ENCODE measurements around the gene CEP152.
"Not testable (repeated sequence)": the region's sequence is repeated elsewhere in the genome, so short reads cannot be mapped to it uniquely, and the experiment has no call there.

Gene CEP152

DNA sequence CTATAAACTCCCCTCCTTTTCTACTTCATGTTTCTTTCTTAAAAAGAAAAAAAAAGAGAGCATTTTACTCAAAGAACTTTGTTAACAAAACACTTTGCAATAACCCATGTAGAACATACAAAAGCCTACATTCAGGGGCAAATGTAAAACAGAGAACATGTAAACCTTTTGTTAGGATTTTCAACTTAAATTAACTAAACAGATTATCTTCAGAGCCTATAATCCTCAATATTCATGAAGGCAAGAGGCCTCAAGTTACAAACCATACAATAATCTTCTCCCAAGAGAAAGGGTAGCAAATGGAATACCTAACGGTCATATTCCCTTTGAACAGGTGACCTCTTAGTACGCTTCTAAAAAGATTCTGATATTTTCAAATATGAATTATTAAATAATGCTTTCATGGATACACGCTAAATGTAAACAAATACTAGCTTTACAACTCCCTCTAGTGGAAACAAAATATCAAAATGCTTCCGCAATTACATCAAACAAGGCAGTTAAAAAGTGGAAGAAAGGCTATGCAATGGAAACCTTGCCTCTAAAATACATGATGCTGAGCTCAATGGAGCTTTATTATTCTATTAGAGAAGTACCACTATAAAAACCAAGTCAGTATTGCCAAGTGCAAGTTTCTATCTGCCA is 9.9 kb downstream of the CEP152 start:
- no peaks in the 10 kb centered on the region for H3K27me3 ChIP-seq (ENCODE audit: insufficient read depth, low read length)
- peaks cover 15% of the 10 kb centered on the region for H3K36me3 ChIP-seq (ENCODE audit: insufficient read depth, low read length)
- no peaks in the 10 kb centered on the region for H3K4me1 ChIP-seq (ENCODE audit: insufficient read depth, low read length)
- no peak overlapping the region for H3K4me3 ChIP-seq (ENCODE audit: low read length)
- no peaks in the 10 kb centered on the region for H3K9me3 ChIP-seq (ENCODE audit: low read length)
- no peak overlapping the region for H2AFZ ChIP-seq (ENCODE audit: low read depth, low read length)

DNA sequence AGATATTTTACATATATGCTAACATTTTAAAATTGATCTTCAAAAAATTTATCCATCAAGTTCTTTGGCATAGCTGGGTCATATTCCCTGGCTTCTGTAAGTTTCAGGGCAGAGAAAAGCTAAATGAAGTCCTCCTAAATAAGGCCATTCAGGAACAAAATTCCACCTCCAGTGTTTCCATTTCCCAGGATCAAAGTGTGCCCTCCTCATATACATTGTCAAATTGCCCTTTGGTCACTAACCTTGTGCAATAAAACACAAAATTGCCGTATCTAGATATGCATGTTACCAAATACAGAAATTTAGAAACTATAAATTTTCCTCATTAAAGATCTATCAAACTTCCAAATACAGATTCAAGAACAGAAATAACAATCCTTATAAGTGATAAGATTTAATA is 10.6 kb downstream of the CEP152 start:
- H3K4me1 ChIP-seq (ENCODE audit: insufficient read depth, low read length), result no peaks in the 10 kb centered on the region
- peaks cover 18% of the 10 kb centered on the region for H3K36me3 ChIP-seq (ENCODE audit: insufficient read depth, low read length)
- H3K27me3 ChIP-seq (ENCODE audit: insufficient read depth, low read length), result no peaks in the 10 kb centered on the region
- no peaks in the 10 kb centered on the region for H3K9me3 ChIP-seq (ENCODE audit: low read length)
- no peak overlapping the region for H3K4me3 ChIP-seq (ENCODE audit: low read length)
- H2AFZ ChIP-seq (ENCODE audit: low read depth, low read length), result no peak overlapping the region

DNA sequence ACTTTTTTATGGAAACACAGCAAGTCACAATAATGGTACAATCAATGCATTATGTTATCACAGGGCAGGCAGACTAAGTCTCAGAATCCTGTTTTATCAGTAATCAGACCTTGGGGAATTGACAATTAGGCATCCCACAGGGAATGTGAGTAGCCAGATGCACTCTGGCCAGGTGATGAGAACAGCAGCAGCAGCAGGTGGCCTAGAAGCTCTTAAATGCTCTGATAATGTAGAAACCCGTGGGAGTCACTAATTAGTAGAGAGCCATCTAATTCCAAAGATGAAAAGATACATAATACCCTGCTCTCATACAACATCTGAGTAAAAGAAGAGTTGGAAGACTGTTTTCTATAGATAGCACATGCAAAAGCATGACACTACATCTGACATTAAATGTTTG is 12.6 kb downstream of the CEP152 start:
- no peaks in the 10 kb centered on the region for H3K27me3 ChIP-seq (ENCODE audit: insufficient read depth, low read length)
- no peak overlapping the region for H3K4me3 ChIP-seq (ENCODE audit: low read length)
- no peak overlapping the region for H2AFZ ChIP-seq (ENCODE audit: low read depth, low read length)
- no peaks in the 10 kb centered on the region for H3K9me3 ChIP-seq (ENCODE audit: low read length)
- H3K36me3 ChIP-seq (ENCODE audit: insufficient read depth, low read length), result peaks cover 17% of the 10 kb centered on the region
- H3K4me1 ChIP-seq (ENCODE audit: insufficient read depth, low read length), result no peaks in the 10 kb centered on the region

GRCh38 chr15:48796930-48797329 is 13.9 kb downstream of the CEP152 start:
- Histone ChIP-seq H3K27me3 (ENCODE audit: insufficient read depth, low read length) (no peaks in the 10 kb centered on the region), H3K4me3 (ENCODE audit: low read length) (no peak overlapping the region), H3K4me1 (ENCODE audit: insufficient read depth, low read length) (no peaks in the 10 kb centered on the region), H2AFZ (ENCODE audit: low read depth, low read length) (no peak overlapping the region), H3K36me3 (ENCODE audit: insufficient read depth, low read length) (peaks cover 27% of the 10 kb centered on the region), H3K9me3 (ENCODE audit: low read length) (no peaks in the 10 kb centered on the region)

GRCh38 chr15:48796521-48796920 is 14.3 kb downstream of the CEP152 start:
- Histone ChIP-seq H2AFZ (ENCODE audit: low read depth, low read length) (no peak overlapping the region), H3K4me1 (ENCODE audit: insufficient read depth, low read length) (no peaks in the 10 kb centered on the region), H3K27me3 (ENCODE audit: insufficient read depth, low read length) (no peaks in the 10 kb centered on the region), H3K4me3 (ENCODE audit: low read length) (no peak overlapping the region), H3K36me3 (ENCODE audit: insufficient read depth, low read length) (peaks cover 27% of the 10 kb centered on the region), H3K9me3 (ENCODE audit: low read length) (no peaks in the 10 kb centered on the region)

DNA sequence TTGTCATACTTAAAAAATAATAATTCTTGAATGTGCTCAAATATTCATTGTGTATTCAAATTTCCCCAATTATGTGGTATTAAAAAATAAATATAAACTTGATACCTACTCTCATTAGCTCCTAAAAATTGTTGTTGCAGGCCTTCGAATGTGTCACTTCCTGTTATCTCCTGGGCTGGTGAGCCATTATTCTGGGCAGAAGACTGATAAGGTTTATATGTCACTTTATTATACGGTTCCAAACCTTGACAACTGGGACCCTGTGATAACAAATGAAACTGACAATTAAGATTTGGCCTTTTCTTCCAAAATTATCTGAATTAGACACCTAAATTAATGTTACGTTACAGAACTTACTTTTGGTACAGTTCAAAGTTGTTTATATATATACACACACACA is 15.0 kb downstream of the CEP152 start:
- Histone ChIP-seq H3K4me3 (ENCODE audit: low read length) (no peak overlapping the region), H3K9me3 (ENCODE audit: low read length) (no peaks in the 10 kb centered on the region), H2AFZ (ENCODE audit: low read depth, low read length) (no peak overlapping the region), H3K36me3 (ENCODE audit: insufficient read depth, low read length) (peaks cover 27% of the 10 kb centered on the region), H3K27me3 (ENCODE audit: insufficient read depth, low read length) (no peaks in the 10 kb centered on the region), H3K4me1 (ENCODE audit: insufficient read depth, low read length) (no peaks in the 10 kb centered on the region)

DNA sequence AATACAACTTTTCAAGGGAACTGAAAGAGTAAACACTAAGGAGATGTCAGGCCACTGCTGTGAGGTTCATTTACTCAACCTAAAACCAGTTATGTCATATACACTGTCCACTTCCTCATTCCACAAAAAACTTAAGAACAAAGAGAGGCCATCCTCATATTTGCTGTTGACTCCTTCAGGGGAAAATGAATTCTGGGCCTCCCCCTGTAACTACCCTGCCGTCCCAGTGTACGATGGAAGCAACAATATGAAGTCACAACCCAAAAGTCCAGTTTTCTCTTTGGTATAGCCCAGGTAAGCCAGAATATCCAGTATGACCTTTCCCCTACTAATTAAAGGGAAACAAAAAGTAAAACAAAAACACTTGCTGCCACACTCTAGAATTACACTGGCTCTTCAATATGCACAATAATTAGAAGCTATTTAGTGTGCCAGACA is 16.2 kb downstream of the CEP152 start:
- Histone ChIP-seq H3K27me3 (ENCODE audit: insufficient read depth, low read length) (no peaks in the 10 kb centered on the region), H3K4me1 (ENCODE audit: insufficient read depth, low read length) (no peaks in the 10 kb centered on the region), H3K4me3 (ENCODE audit: low read length) (no peak overlapping the region), H2AFZ (ENCODE audit: low read depth, low read length) (no peak overlapping the region), H3K9me3 (ENCODE audit: low read length) (peaks cover 2% of the 10 kb centered on the region), H3K36me3 (ENCODE audit: insufficient read depth, low read length) (peaks cover 37% of the 10 kb centered on the region)

DNA sequence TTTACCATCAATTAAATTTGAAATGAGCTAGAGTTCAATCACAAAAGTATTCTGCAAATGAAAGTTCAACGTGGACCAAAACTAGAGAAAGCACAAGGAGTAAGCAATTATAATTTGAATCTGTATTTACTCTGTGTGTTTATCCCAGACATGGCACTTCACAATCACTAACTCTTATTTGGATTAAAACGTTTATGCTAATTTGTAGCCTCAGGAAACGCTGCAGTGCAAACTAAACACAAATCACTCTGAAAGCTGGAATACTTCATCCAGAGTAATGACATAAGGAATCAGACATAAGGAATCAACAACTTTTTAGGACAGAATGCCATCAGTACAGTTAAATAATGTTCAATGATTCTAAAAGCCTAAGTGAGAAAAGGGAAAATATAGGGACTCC is 18.5 kb downstream of the CEP152 start:
- no peaks in the 10 kb centered on the region for H3K27me3 ChIP-seq (ENCODE audit: insufficient read depth, low read length)
- H3K36me3 ChIP-seq (ENCODE audit: insufficient read depth, low read length), result peaks cover 47% of the 10 kb centered on the region
- H2AFZ ChIP-seq (ENCODE audit: low read depth, low read length), result no peak overlapping the region
- H3K4me1 ChIP-seq (ENCODE audit: insufficient read depth, low read length), result no peaks in the 10 kb centered on the region
- H3K4me3 ChIP-seq (ENCODE audit: low read length), result no peak overlapping the region
- peaks cover 2% of the 10 kb centered on the region for H3K9me3 ChIP-seq (ENCODE audit: low read length)

DNA sequence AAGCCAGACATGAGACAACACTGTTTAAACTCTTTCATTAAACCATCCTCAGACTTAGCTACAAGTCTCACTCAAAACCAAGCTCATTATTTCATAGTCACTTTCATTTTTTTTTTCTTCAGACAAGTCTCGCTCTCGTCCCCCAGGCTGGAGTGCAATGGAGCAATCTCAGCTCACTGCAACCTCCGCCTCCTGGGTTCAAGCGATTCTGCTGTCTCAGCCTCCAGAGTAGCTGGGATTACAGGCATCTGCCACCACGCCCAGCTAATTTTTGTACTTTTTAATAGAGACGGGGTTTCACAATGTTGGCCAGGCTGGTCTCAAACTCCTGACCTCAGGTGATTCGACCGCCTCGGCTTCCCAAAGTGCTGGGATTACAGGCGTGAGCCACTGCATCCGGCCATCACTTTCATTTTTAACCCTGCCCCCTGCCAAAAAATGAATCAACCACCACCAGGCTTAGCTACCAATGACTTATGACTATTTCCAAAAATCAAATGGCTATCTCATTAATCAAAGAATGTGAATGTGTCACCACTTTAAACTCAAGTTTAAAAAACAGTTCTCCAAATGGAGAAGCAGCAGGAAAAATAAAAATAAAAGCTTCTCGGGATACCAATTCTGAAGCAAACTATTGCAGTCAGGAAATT is 20.3 kb downstream of the CEP152 start:
- not testable (repeated sequence) for H2AFZ ChIP-seq (ENCODE audit: low read depth, low read length); H3K4me3 ChIP-seq (ENCODE audit: low read length); H3K9me3 ChIP-seq (ENCODE audit: low read length); H3K4me1 ChIP-seq (ENCODE audit: insufficient read depth, low read length); H3K27me3 ChIP-seq (ENCODE audit: insufficient read depth, low read length)
- peaks cover 37% of the 10 kb centered on the region for H3K36me3 ChIP-seq (ENCODE audit: insufficient read depth, low read length)

DNA sequence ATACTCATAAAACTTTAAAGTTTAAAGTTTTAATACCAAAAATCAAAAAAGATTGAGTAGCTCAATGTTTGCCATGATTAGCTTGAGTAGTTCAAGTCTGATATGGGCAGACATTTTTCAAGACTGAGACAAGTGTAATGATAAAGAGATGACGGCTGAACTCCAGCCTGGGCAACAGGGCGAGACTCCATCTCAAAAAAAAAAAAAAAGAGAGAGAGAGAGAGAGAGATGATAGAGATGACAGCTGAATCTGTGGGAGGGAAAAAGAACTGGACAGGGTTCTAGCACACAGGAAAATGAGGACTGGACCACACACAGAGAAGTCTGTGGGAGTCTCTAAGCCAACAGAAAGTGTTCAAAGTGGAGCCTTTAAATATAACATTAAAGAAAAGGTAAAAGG is 25.2 kb downstream of the CEP152 start:
- peaks cover 2% of the 10 kb centered on the region for H3K9me3 ChIP-seq (ENCODE audit: low read length)
- no peaks in the 10 kb centered on the region for H3K27me3 ChIP-seq (ENCODE audit: insufficient read depth, low read length)
- no peaks in the 10 kb centered on the region for H3K4me1 ChIP-seq (ENCODE audit: insufficient read depth, low read length)
- H3K36me3 ChIP-seq (ENCODE audit: insufficient read depth, low read length), result peaks cover 43% of the 10 kb centered on the region
- no peak overlapping the region for H3K4me3 ChIP-seq (ENCODE audit: low read length)
- H2AFZ ChIP-seq (ENCODE audit: low read depth, low read length), result no peak overlapping the region

DNA sequence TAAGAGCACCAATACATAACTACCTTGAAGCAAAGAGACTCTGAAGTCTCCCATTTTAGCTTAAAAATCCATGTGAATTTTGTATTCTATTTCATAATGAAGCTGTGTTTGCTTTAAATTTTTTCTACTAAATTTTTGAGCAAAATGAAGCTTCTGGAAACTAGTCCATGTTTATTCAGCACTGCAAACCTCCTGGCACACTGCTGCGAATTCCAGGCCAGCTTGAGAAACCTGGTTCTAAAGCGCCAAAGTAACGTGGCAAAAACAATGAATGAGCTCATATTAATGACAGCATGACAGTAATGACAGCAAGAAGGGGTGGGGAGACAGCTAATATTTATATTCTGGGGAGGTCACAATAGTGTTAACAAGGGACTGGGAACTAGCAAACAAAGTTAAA is 25.7 kb downstream of the CEP152 start:
- H3K36me3 ChIP-seq (ENCODE audit: insufficient read depth, low read length), result peaks cover 43% of the 10 kb centered on the region
- no peaks in the 10 kb centered on the region for H3K27me3 ChIP-seq (ENCODE audit: insufficient read depth, low read length)
- H2AFZ ChIP-seq (ENCODE audit: low read depth, low read length), result no peak overlapping the region
- no peak overlapping the region for H3K4me3 ChIP-seq (ENCODE audit: low read length)
- peaks cover under 1% of the 10 kb centered on the region for H3K9me3 ChIP-seq (ENCODE audit: low read length)
- H3K4me1 ChIP-seq (ENCODE audit: insufficient read depth, low read length), result no peaks in the 10 kb centered on the region

- no peak overlapping the region for H3K4me3 ChIP-seq (ENCODE audit: low read length)
- H2AFZ ChIP-seq (ENCODE audit: low read depth, low read length), result no peak overlapping the region
- H3K27me3 ChIP-seq (ENCODE audit: insufficient read depth, low read length), result no peaks in the 10 kb centered on the region
- H3K4me1 ChIP-seq (ENCODE audit: insufficient read depth, low read length), result no peaks in the 10 kb centered on the region
- peaks cover 44% of the 10 kb centered on the region for H3K36me3 ChIP-seq (ENCODE audit: insufficient read depth, low read length)
- H3K9me3 ChIP-seq (ENCODE audit: low read length), result no peaks in the 10 kb centered on the region
These were observed 26.1 kb downstream of the CEP152 start for GRCh38 chr15:48784756-48785155.

DNA sequence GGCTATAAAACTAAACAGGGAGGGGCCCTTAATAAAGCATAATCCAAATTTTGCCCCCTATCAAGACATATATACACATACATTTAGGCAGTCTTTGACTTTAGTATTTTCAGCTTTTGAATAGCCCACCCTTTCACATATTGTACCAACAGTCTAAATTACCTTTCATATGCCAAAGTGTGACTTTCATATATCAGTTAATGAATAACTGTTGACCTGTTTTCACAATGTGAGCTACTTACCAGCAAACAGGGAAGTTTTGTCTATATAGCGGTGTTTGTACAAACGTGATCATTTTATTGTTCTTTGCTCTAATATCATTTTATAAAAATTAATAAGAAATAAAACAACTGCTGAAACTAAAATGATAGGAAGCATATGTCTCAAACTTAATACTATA is 28.0 kb downstream of the CEP152 start:
- no peaks in the 10 kb centered on the region for H3K9me3 ChIP-seq (ENCODE audit: low read length)
- H3K36me3 ChIP-seq (ENCODE audit: insufficient read depth, low read length), result peaks cover 38% of the 10 kb centered on the region
- H3K4me1 ChIP-seq (ENCODE audit: insufficient read depth, low read length), result no peaks in the 10 kb centered on the region
- H3K4me3 ChIP-seq (ENCODE audit: low read length), result no peak overlapping the region
- no peak overlapping the region for H2AFZ ChIP-seq (ENCODE audit: low read depth, low read length)
- H3K27me3 ChIP-seq (ENCODE audit: insufficient read depth, low read length), result no peaks in the 10 kb centered on the region
